ENCODE data around the gene HTRA3.

HTRA3 gene

GRCh38 chr4:8280158-8280875 is 10.8 kb downstream of the HTRA3 start:
- DNase-seq (ENCODE audit: low spot score), result no peak

- DNase-seq (ENCODE audit: low spot score), result no peak
Measured at GRCh38 chr4:8280876-8281440, 11.4 kb downstream of the HTRA3 start.

GRCh38 chr4:8281519-8282133 is 12.1 kb downstream of the HTRA3 start:
- DNase-seq (ENCODE audit: low spot score), result no peak

- DNase-seq (ENCODE audit: low spot score), result no peak
Measured at GRCh38 chr4:8282134-8282641, 12.6 kb downstream of the HTRA3 start.

GRCh38 chr4:8282742-8283141 is 13.2 kb downstream of the HTRA3 start:
- no peak for DNase-seq (ENCODE audit: low spot score)

- DNase-seq (ENCODE audit: low spot score), result no peak
Measured at GRCh38 chr4:8283161-8283560, 13.6 kb downstream of the HTRA3 start.

GRCh38 chr4:8283631-8284121 is 14.1 kb downstream of the HTRA3 start:
- DNase-seq (ENCODE audit: low spot score), result no peak

GRCh38 chr4:8284391-8284790 is 14.8 kb downstream of the HTRA3 start:
- DNase-seq (ENCODE audit: low spot score), result no peak

GRCh38 chr4:8285143-8285975 is 15.8 kb downstream of the HTRA3 start:
- no peak for DNase-seq (ENCODE audit: low spot score)

GRCh38 chr4:8285976-8286718 is 16.6 kb downstream of the HTRA3 start:
- DNase-seq (ENCODE audit: low spot score), result no peak

- no peak for DNase-seq (ENCODE audit: low spot score)
Measured at GRCh38 chr4:8286719-8287342, 17.3 kb downstream of the HTRA3 start.

GRCh38 chr4:8287343-8288280 is 18.1 kb downstream of the HTRA3 start:
- DNase-seq (ENCODE audit: low spot score), result no peak

GRCh38 chr4:8289151-8289750 is 19.7 kb downstream of the HTRA3 start:
- no peak for DNase-seq (ENCODE audit: low spot score)

- DNase-seq (ENCODE audit: low spot score), result no peak
Measured at GRCh38 chr4:8289956-8290700, 20.6 kb downstream of the HTRA3 start.

- no peak for DNase-seq (ENCODE audit: low spot score)
Measured at GRCh38 chr4:8290701-8290970, 21.1 kb downstream of the HTRA3 start.

GRCh38 chr4:8291036-8291682 is 21.6 kb downstream of the HTRA3 start:
- no peak for DNase-seq (ENCODE audit: low spot score)

GRCh38 chr4:8291701-8292477 is 22.3 kb downstream of the HTRA3 start:
- no peak for DNase-seq (ENCODE audit: low spot score)

Data from D341Med (cell line).